GM23338 (cell line): Measurements from ENCODE around the gene RAX. TPM values are rescaled to one million over a fixed set of nuclear protein-coding genes. Genes with fewer than 3 reads are reported as not detected.

Experiments
- ATAC-seq: fragments of 200-7000 bp; cut with Tn5 transposase; 3 replicates; pipeline ENCODE4 v1.9.1; 2020
- DNase-seq: peaks from one replicate; pipeline ENCODE4 v3.0.0-alpha.2; 2015; ENCODE audit warnings: low spot score
- H2AFZ ChIP-seq: fragments of 200-600 bp; sonication (generic); 2 replicates; pipeline ENCODE4 v1.8.0; 2016; ENCODE audit warnings: antibody characterized with exemption, mild to moderate bottlenecking, moderate library complexity
- H3F3A ChIP-seq: fragments of 200-600 bp; sonication (generic); replicated peaks from 2 replicates; pipeline ENCODE4 v1.8.0; 2017; ENCODE audit warnings: antibody characterized with exemption, mixed run types, low read depth
- H3K27ac ChIP-seq: fragments of 200-600 bp; sonication (generic); 2 replicates; pipeline ENCODE4 v1.6.1; 2016; ENCODE audit warnings: low read depth
- H3K27me3 ChIP-seq: fragments of 200-600 bp; sonication (generic); 2 replicates; pipeline ENCODE4 v1.8.0; 2016; ENCODE audit warnings: mild to moderate bottlenecking, mixed run types, moderate library complexity; ENCODE audit not compliant: insufficient read depth
- H3K36me3 ChIP-seq: fragments of 200-600 bp; sonication (generic); 2 replicates; pipeline ENCODE4 v1.8.0; 2016; ENCODE audit warnings: mild to moderate bottlenecking; ENCODE audit not compliant: insufficient read depth
- H3K4me1 ChIP-seq: fragments of 200-600 bp; sonication (generic); 2 replicates; pipeline ENCODE4 v1.8.0; 2016; ENCODE audit warnings: mild to moderate bottlenecking, moderate library complexity; ENCODE audit not compliant: insufficient read depth
- H3K4me2 ChIP-seq: fragments of 200-600 bp; sonication (generic); 2 replicates; pipeline ENCODE4 v1.7.1; 2017; ENCODE audit warnings: mixed run types
- H3K4me3 ChIP-seq: fragments of 200-600 bp; sonication (generic); 2 replicates; pipeline ENCODE4 v1.6.1; 2016; ENCODE audit warnings: mixed run types
- H3K79me2 ChIP-seq: fragments of 200-600 bp; sonication (generic); replicated peaks from 2 replicates; pipeline ENCODE4 v1.8.0; 2017; ENCODE audit warnings: mild to moderate bottlenecking; ENCODE audit not compliant: insufficient read depth
- H3K9me2 ChIP-seq: fragments of 200-600 bp; sonication (generic); 2 replicates; pipeline ENCODE4 v1.8.0; 2017; ENCODE audit not compliant: insufficient read depth
- H4K20me1 ChIP-seq: fragments of 200-600 bp; sonication (generic); replicated peaks from 2 replicates; pipeline ENCODE4 v1.8.0; 2017; ENCODE audit warnings: mild to moderate bottlenecking; ENCODE audit not compliant: insufficient read depth
- H3K27ac Mint-ChIP-seq: 2 replicates; pipeline ENCODE4 v1.8.0; 2020; ENCODE audit warnings: inconsistent platforms, mild to moderate bottlenecking, moderate library complexity, mixed read lengths
- H3K27me3 Mint-ChIP-seq: 3 replicates; pipeline ENCODE4 v1.8.0; 2022; ENCODE audit warnings: low read depth, mild to moderate bottlenecking, moderate library complexity, mixed read lengths, inconsistent platforms; ENCODE audit not compliant: insufficient read depth, poor library complexity
- H3K36me3 Mint-ChIP-seq: 3 replicates; pipeline ENCODE4 v1.8.0; 2021; ENCODE audit warnings: low read depth, mild to moderate bottlenecking, inconsistent platforms, moderate library complexity, mixed read lengths
- H3K4me1 Mint-ChIP-seq: 3 replicates; pipeline ENCODE4 v1.8.0; 2020; ENCODE audit warnings: mild to moderate bottlenecking, inconsistent platforms, mixed read lengths
- H3K4me3 Mint-ChIP-seq: 3 replicates; pipeline ENCODE4 v1.8.0; 2021; ENCODE audit warnings: moderate library complexity, mild to moderate bottlenecking, inconsistent platforms, mixed read lengths
- H3K9me3 Mint-ChIP-seq: 3 replicates; pipeline ENCODE4 v1.8.0; 2020; ENCODE audit warnings: moderate library complexity, mild to moderate bottlenecking, inconsistent platforms, mixed read lengths
- CREB1 ChIP-seq: fragments of 250-450 bp; sonication (Bioruptor Pico); IDR thresholded peaks from 2 replicates; pipeline ENCODE4 v1.5.0; 2020; ENCODE audit warnings: low read depth, mild to moderate bottlenecking, moderate library complexity
- ETS1 ChIP-seq: IDR thresholded peaks from 2 replicates; pipeline ENCODE4 v1.6.1; 2016; ENCODE audit warnings: antibody characterized with exemption
- EZH2 ChIP-seq: fragments of 200-600 bp; sonication (generic); IDR thresholded peaks from one replicate; pipeline ENCODE4 v1.8.0; 2017; ENCODE audit warnings: antibody characterized with exemption, mild to moderate bottlenecking, low read depth; ENCODE audit not compliant: unreplicated experiment
- EZH2phosphoT487 ChIP-seq: fragments of 200-600 bp; sonication (generic); IDR thresholded peaks from one replicate; pipeline ENCODE4 v1.8.1; 2018; ENCODE audit warnings: antibody characterized with exemption; ENCODE audit not compliant: unreplicated experiment
- JUNB ChIP-seq: IDR thresholded peaks from one replicate; pipeline ENCODE4 v1.6.1; 2016; ENCODE audit warnings: antibody characterized with exemption; ENCODE audit not compliant: unreplicated experiment
- NANOG ChIP-seq: IDR thresholded peaks from 2 replicates; pipeline ENCODE4 v1.6.1; 2016; ENCODE audit warnings: antibody characterized with exemption, borderline replicate concordance
- POLR2AphosphoS5 ChIP-seq: IDR thresholded peaks from 2 replicates; pipeline ENCODE4 v1.6.1; 2016; ENCODE audit warnings: antibody characterized with exemption, low read depth
- REST ChIP-seq: IDR thresholded peaks from one replicate; pipeline ENCODE4 v1.6.1; 2018; ENCODE audit warnings: antibody characterized with exemption; ENCODE audit not compliant: unreplicated experiment
- ZNF114 ChIP-seq: fragments of 250-450 bp; sonication (Bioruptor Pico); IDR thresholded peaks from 2 replicates; pipeline ENCODE4 v1.5.0; 2020; ENCODE audit warnings: mild to moderate bottlenecking, moderate library complexity
- ZNF331 ChIP-seq: fragments of 250-450 bp; sonication (Bioruptor Pico); IDR thresholded peaks from 2 replicates; pipeline ENCODE4 v1.5.0; 2020; ENCODE audit warnings: low read depth, mild to moderate bottlenecking, moderate library complexity
- polyA plus RNA-seq: library from polyadenylated mRNA; unstranded; fragments of >200 nt; fragmentation: Nextera tagmentation; extraction: Ambion mirVana; gene quantifications from 2 replicates; pipeline ENCODE4 v1.2.1, GENCODE V29; 2016
- total RNA-seq: library from RNA; depleted of rRNA; stranded (reverse); fragments of >200 nt; shearing (Covaris generic); gene quantifications from 2 replicates; pipeline ENCODE4 v1.2.3, GENCODE V29; 2014
- TF ChIP-seq, protein P1 (sequence below): fragments of 250-450 bp; sonication (Bioruptor Pico); IDR thresholded peaks from 2 replicates; pipeline ENCODE4 v1.5.0; 2020; ENCODE audit warnings: mild to moderate bottlenecking, moderate library complexity

Gene RAX
- total and polyA plus RNA-seq, 2 experiments from 2014 or later: 0.03 to 0.16 TPM

- TF ChIP-seq, protein P1, sequence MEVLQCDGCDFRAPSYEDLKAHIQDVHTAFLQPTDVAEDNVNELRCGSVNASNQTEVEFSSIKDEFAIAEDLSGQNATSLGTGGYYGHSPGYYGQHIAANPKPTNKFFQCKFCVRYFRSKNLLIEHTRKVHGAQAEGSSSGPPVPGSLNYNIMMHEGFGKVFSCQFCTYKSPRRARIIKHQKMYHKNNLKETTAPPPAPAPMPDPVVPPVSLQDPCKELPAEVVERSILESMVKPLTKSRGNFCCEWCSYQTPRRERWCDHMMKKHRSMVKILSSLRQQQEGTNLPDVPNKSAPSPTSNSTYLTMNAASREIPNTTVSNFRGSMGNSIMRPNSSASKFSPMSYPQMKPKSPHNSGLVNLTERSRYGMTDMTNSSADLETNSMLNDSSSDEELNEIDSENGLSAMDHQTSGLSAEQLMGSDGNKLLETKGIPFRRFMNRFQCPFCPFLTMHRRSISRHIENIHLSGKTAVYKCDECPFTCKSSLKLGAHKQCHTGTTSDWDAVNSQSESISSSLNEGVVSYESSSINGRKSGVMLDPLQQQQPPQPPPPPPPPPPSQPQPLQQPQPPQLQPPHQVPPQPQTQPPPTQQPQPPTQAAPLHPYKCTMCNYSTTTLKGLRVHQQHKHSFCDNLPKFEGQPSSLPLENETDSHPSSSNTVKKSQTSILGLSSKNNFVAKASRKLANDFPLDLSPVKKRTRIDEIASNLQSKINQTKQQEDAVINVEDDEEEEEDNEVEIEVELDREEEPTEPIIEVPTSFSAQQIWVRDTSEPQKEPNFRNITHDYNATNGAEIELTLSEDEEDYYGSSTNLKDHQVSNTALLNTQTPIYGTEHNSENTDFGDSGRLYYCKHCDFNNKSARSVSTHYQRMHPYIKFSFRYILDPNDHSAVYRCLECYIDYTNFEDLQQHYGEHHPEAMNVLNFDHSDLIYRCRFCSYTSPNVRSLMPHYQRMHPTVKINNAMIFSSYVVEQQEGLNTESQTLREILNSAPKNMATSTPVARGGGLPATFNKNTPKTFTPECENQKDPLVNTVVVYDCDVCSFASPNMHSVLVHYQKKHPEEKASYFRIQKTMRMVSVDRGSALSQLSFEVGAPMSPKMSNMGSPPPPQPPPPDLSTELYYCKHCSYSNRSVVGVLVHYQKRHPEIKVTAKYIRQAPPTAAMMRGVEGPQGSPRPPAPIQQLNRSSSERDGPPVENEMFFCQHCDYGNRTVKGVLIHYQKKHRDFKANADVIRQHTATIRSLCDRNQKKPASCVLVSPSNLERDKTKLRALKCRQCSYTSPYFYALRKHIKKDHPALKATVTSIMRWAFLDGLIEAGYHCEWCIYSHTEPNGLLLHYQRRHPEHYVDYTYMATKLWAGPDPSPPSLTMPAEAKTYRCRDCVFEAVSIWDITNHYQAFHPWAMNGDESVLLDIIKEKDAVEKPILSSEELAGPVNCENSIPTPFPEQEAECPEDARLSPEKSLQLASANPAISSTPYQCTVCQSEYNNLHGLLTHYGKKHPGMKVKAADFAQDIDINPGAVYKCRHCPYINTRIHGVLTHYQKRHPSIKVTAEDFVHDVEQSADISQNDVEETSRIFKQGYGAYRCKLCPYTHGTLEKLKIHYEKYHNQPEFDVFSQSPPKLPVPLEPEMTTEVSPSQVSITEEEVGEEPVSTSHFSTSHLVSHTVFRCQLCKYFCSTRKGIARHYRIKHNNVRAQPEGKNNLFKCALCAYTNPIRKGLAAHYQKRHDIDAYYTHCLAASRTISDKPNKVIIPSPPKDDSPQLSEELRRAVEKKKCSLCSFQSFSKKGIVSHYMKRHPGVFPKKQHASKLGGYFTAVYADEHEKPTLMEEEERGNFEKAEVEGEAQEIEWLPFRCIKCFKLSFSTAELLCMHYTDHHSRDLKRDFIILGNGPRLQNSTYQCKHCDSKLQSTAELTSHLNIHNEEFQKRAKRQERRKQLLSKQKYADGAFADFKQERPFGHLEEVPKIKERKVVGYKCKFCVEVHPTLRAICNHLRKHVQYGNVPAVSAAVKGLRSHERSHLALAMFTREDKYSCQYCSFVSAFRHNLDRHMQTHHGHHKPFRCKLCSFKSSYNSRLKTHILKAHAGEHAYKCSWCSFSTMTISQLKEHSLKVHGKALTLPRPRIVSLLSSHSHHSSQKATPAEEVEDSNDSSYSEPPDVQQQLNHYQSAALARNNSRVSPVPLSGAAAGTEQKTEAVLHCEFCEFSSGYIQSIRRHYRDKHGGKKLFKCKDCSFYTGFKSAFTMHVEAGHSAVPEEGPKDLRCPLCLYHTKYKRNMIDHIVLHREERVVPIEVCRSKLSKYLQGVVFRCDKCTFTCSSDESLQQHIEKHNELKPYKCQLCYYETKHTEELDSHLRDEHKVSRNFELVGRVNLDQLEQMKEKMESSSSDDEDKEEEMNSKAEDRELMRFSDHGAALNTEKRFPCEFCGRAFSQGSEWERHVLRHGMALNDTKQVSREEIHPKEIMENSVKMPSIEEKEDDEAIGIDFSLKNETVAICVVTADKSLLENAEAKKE: no peak
- TF ChIP-seq EZH2 (no peak), ETS1 (no peak), ZNF114 (CRISPR knock-in tag) (no peak), NANOG (no peak), EZH2phosphoT487 (no peak), JUNB (no peak), ZNF331 (CRISPR knock-in tag) (no peak)
Observed at GRCh38 chr18:59305295-59305694, 32.0 kb upstream of the RAX start (continued).

DNA sequence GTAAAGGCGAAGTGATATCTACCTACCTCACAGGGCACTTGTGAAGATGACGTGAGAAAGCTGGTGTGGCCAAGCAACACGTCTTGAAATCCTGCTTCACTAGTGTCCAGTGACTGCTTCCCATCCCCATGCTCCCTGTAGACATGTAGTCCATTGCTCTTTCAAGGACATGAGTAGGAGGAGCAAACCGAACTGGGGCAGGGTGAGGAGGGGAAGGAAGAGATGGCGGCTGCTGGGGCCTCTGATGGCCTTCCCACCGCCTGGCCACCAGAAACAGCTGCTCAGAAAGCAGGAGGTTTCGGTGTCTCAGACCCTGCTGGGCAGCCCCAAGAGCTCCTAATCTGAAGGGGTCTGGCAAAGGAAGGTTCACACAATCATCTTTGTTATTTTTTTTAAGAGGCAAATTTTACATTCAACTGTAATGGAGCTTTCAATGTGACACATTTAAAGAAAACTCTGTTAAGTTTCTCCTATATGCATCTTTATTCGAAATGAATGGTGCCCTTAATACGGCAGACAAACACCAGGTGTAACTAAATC is 30.5 kb upstream of the RAX start:
- H3K27ac Mint-ChIP-seq: no peak overlapping the region
- Histone ChIP-seq H2AFZ (no peak overlapping the region), H3K79me2 (no peaks in the 10 kb centered on the region), H3F3A (no peaks in the 10 kb centered on the region), H3K9me2 (no peaks in the 10 kb centered on the region), H3K36me3 (no peaks in the 10 kb centered on the region), H3K4me3 (no peak overlapping the region), H3K27ac (no peak overlapping the region), H3K4me1 (no peaks in the 10 kb centered on the region), H3K27me3 (peaks cover under 1% of the 10 kb centered on the region; the same call in 1 of the 2 replicates), H3K4me2 (no peak overlapping the region), H4K20me1 (no peaks in the 10 kb centered on the region)
- H3K27me3 Mint-ChIP-seq: no peaks in the 10 kb centered on the region
- no peak for DNase-seq
- no peaks in the 10 kb centered on the region for H3K36me3 Mint-ChIP-seq
- no peak overlapping the region for H3K4me3 Mint-ChIP-seq
- no peaks in the 10 kb centered on the region for H3K4me1 Mint-ChIP-seq
- ATAC-seq: no peak
- no peaks in the 10 kb centered on the region for H3K9me3 Mint-ChIP-seq
- no peak for TF ChIP-seq CREB1 (CRISPR knock-in tag)
- TF ChIP-seq POLR2AphosphoS5: no peak
- TF ChIP-seq EZH2: no peak
- TF ChIP-seq EZH2phosphoT487: no peak
- TF ChIP-seq REST: no peak
- no peak for TF ChIP-seq NANOG
- no peak for TF ChIP-seq ZNF331 (CRISPR knock-in tag)
